ENCODE results near the gene CDH12.
"Not testable (repeated sequence)": the region's sequence is repeated elsewhere in the genome, so short reads cannot be mapped to it uniquely, and the experiment has no call there.

CDH12 gene

GRCh38 chr5:22012893-22013292, 840.3 kb downstream of the CDH12 start:
- not testable (repeated sequence) for DNase-seq (ENCODE audit: low read depth in 2 of 2)

GRCh38 chr5:22010808-22011207, 842.3 kb downstream of the CDH12 start:
- DNase-seq (ENCODE audit: low read depth in 2 of 2): not testable (repeated sequence)

- not testable (repeated sequence) for DNase-seq (ENCODE audit: low read depth in 2 of 2)
These were observed 852.0 kb downstream of the CDH12 start for GRCh38 chr5:22001097-22001496.

DNA sequence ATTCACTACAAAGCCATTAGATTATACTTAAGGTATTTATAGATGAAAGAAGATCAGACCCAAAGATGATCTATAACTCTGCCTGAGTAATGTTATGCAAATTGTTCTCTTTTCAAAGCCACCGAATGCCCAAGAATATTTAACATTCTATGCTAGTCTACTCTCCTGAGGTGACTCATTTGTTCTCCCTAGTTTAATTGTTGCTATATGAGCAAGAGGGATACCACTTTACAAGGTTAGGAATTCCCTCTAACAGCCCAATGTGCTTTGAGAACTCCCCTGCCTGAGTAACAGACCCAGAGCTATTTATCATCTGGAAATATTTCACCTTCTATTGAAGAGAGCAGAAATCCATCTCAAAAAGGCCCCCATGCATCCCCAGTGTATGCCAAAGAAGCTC, 867.3 kb downstream of the CDH12 start:
- not testable (repeated sequence) for DNase-seq (ENCODE audit: low read depth in 2 of 2)

DNA sequence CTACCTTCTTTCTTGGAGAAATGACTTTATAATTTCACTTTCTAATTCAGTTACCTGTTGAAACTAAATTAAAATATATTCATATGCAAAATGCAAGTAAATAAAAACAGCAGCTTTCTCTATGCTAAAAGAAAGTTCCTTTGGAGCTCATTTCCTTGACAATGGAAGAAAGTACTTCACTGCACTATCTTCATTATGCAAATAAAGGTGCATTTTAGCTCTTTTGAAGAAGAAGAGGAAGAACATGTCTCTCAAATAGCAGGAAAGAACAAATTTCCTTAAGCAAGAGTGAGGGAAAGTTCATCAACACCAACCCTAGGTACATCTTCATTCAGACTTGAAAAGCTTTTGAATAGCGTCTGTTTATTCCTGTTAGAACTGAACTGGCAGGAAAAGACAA, 901.6 kb downstream of the CDH12 start:
- DNase-seq (ENCODE audit: low read depth in 2 of 2): not testable (repeated sequence)

- DNase-seq (ENCODE audit: low read depth in 2 of 2): no peak
These were observed 922.0 kb downstream of the CDH12 start for GRCh38 chr5:21931116-21931515.

DNA sequence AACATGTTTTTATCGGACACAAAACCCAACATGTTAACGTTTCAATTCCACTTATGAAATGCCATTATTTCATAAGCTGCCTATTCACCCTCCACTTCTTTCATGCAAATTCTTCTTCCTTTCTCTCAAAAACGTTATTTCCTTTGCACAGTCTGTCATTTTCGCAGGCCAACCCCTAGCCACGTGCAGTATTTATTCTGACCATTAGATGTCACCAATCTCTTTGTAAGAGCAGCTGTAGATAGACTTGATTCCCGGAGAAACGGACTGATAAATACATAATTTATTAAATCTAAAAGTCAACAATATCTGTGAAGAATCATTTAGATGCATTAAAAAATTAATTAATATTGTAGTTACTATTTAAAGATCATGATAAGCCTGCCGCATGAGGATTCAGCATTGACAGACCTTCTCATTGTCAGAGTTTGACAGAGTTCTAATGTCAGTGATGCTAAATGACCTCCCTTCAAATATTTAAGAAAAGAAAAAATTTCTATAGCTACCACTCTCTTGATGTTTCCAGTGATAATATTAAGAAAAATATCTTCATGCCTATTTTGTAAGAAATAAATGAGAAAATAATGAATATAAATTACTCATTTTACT, 933.6 kb downstream of the CDH12 start:
- DNase-seq (ENCODE audit: low read depth in 2 of 2): no peak

- no peak for DNase-seq (ENCODE audit: low read depth in 2 of 2)
These were observed 934.7 kb downstream of the CDH12 start for GRCh38 chr5:21918451-21918850.

DNA sequence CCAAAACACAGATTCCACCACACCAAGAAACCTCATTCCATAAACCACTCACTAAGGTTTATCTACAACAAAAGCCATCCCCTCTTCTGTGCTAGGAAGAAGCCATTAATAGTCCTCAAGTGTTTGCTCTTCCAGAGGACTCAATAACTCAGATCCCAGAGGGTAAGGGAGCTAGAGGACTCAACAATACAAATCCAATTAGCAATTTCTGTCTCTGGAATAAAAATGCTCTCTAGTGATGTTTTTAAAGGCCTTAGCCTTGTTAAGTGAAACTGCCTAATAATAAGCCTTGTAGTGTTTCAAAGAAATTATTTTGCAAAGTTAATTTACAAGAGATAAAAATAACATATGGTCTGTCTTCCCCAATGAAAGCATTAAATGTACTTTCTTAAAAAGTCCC, 942.4 kb downstream of the CDH12 start:
- no peak for DNase-seq (ENCODE audit: low read depth in 2 of 2)

- no peak for DNase-seq (ENCODE audit: low read depth in 2 of 2)
These were observed 957.3 kb downstream of the CDH12 start for GRCh38 chr5:21895766-21896350.

DNA sequence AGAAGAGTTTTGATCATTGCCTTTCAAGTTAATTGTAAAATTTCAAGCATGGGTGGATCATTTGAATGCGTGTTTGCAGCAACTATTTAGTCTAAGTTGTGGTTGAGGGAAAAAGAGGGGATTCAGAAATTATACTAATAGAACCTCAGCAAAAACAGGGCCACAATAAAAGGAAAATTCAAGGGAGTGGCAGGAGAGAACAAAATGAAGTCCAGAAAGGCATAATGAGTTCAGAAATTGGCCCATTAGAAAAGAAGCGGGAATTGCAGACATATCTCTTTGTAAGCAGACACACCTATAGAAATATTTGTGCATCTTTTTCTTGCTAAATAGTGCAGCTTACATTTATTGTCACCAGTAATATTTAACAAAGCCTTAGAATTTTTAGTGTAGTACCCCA, 960.0 kb downstream of the CDH12 start:
- no peak for DNase-seq (ENCODE audit: low read depth in 2 of 2)

GRCh38 chr5:21889581-21889980, 963.6 kb downstream of the CDH12 start:
- no peak for DNase-seq (ENCODE audit: low read depth in 2 of 2)

GRCh38 chr5:21882074-21882745, 970.9 kb downstream of the CDH12 start:
- DNase-seq (ENCODE audit: low read depth in 2 of 2): no peak

GRCh38 chr5:21880164-21880563, 973.0 kb downstream of the CDH12 start:
- no peak for DNase-seq (ENCODE audit: low read depth in 2 of 2)

DNA sequence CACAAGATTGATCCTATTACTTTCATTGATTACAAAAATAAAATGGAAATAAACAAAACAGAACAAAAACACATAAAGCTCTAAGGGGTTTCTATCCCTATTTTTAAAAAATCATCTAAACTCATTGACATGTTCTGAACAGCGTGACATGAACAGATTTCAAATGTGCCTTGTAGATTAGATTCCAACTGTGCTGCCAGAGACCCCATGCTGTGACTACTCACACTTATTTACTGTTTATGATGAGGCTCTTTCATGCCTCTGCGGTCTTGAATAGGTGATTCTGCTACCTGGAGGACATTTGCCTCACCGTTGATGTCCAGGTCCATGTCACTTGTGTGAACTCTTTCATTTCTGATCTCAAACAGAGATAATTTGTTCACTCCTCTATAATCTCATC, 990.2 kb downstream of the CDH12 start:
- DNase-seq (ENCODE audit: low read depth in 2 of 2): no peak

- DNase-seq (ENCODE audit: low read depth in 2 of 2): no peak
These were observed 994.7 kb downstream of the CDH12 start for GRCh38 chr5:21858441-21858840.

DNA sequence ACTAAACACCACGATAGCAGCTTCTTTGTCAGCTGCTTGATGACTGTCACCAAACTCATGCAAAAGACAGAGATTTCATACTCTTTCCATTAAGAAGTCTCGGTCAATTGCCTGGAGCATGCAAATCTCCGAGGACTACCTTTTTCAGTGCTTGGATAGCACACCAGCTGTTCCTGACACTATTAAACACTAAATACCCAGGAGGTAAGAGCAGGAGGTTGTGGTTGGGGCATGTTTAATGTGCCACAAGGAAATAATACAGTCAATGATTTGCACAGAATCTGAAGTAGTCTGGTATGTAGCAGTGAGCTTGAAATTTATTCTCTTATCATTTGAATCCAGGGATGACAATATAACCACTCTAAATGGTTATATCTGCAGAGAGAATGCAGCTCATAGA, 996.2 kb downstream of the CDH12 start:
- no peak for DNase-seq (ENCODE audit: low read depth in 2 of 2)

GRCh38 chr5:21847300-21847699, 1005.8 kb downstream of the CDH12 start:
- DNase-seq (ENCODE audit: low read depth in 2 of 2): no peak

GRCh38 chr5:21844960-21845359, 1008.2 kb downstream of the CDH12 start:
- DNase-seq (ENCODE audit: low read depth in 2 of 2): no peak

DNA sequence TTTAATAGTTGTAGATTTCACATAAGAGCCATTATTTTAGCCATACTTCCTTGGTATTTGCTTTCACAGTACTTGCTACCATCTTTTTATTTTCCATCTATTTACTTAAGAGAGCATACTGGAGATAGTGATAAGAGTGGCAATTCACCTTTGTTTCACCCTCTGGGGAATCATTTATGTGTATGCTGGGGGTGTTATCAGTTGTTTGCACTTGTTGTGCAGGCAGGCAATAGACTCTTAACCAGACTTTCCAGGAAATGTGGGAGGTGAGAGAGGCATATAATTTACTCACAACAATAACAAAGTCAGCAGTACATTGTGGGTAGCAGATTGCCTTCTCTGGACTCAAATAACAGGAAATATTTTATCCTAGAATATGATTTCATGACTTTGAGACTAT, 1018.3 kb downstream of the CDH12 start:
- no peak for DNase-seq (ENCODE audit: low read depth in 2 of 2)

DNA sequence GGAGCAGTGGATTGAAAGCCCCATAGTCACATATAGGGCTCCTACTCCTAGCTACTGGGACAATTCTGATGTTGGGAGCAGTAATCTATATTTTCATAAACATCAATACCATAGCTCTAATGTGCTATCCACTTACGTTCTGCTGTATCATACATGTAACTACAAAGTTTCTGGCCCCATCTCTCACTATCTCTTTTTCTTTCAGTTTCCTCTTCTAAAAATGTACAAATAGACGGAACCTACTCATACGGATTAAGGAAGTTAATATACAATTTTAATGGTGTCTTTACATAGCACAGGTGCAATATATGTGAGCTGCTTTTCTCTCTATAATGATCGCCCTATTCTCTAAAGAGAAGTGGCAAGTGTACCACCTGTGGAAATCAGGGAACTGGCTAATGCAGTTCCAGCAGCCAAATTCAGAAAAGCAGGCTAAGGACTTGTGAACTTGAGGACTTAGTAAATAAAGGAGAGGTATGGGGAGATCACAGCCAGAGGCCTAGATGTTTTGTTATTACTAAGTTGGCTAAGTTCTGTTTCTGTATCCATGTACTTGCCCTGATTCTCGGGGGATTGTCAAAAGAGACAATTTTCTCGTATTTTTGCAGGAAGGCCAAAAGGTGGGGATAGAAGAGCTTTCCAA, 1021.9 kb downstream of the CDH12 start:
- no peak for DNase-seq (ENCODE audit: low read depth in 2 of 2)

DNA sequence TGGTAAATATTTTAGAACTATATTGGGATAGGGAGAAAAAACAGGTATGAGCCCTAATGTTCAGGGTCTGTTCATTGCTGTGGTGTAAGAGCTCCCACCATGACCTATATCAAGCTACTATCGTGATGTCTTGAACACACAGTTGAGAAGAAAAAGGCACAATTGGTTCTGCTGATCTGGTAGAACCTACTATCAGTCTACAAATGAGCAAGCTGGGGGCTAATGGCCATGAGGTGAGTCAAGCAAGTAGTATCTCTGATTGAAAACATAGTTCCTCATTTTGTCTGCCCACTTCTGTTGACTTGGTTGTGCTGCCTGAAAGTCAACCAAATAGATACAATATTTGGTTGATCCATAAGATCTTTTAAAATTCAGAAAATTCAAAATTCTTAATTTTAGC, 1026.3 kb downstream of the CDH12 start:
- no peak for DNase-seq (ENCODE audit: low read depth in 2 of 2)

- no peak for DNase-seq (ENCODE audit: low read depth in 2 of 2)
These were observed 1029.6 kb downstream of the CDH12 start for GRCh38 chr5:21823588-21823987.
